Effector memory CD4-positive, alpha-beta T cell (primary cell): ENCODE results near the gene PTX4.
"Not testable (repeated sequence)": the region's sequence is repeated elsewhere in the genome, so short reads cannot be mapped to it uniquely, and the experiment has no call there.

Source experiments
- DNase-seq, 3 donors: peaks; one replicate each; pipeline ENCODE4 v3.0.0-alpha.2; 2020
- H3K27ac ChIP-seq: 2 replicates; pipeline ENCODE4 v1.7.0; 2013; ENCODE audit warnings: mild to moderate bottlenecking, low read length, moderate library complexity; ENCODE audit not compliant: insufficient read depth, poor library complexity, severe bottlenecking
- H3K27me3 ChIP-seq: replicated peaks from 2 replicates; pipeline ENCODE4 v1.7.0; 2013; ENCODE audit warnings: mild to moderate bottlenecking, low read length; ENCODE audit not compliant: insufficient read depth, control insufficient read depth, poor library complexity, severe bottlenecking
- H3K36me3 ChIP-seq: 2 replicates; pipeline ENCODE4 v1.7.0; 2013; ENCODE audit warnings: mild to moderate bottlenecking, low read length, moderate library complexity; ENCODE audit not compliant: control insufficient read depth, insufficient read depth
- H3K4me1 ChIP-seq: 2 replicates; pipeline ENCODE4 v1.7.0; 2013; ENCODE audit warnings: low read length, mild to moderate bottlenecking; ENCODE audit not compliant: control insufficient read depth, insufficient read depth, poor library complexity, severe bottlenecking
- H3K4me3 ChIP-seq: 2 replicates; pipeline ENCODE4 v1.7.0; 2013; ENCODE audit warnings: low read length, low read depth, mild to moderate bottlenecking; ENCODE audit not compliant: insufficient read depth, poor library complexity, severe bottlenecking
- H3K9me3 ChIP-seq: 2 replicates; pipeline ENCODE4 v1.7.0; 2013; ENCODE audit warnings: mild to moderate bottlenecking, low read length, moderate library complexity; ENCODE audit not compliant: control insufficient read depth

PTX4 gene

GRCh38 chr16:1445518-1446203, 43.1 kb downstream of the PTX4 start:
- no peaks in the 10 kb centered on the region for H3K4me1 ChIP-seq
- no peak overlapping the region for H3K4me3 ChIP-seq
- no peak for DNase-seq
- H3K27me3 ChIP-seq = no peaks in the 10 kb centered on the region
- H3K36me3 ChIP-seq = peaks cover 21% of the 10 kb centered on the region
- H3K27ac ChIP-seq = no peak overlapping the region
- H3K9me3 ChIP-seq = no peaks in the 10 kb centered on the region

GRCh38 chr16:1444730-1445517, 43.8 kb downstream of the PTX4 start:
- DNase-seq = no peak
- Histone ChIP-seq H3K27me3 (no peaks in the 10 kb centered on the region), H3K9me3 (no peaks in the 10 kb centered on the region), H3K36me3 (peaks cover 21% of the 10 kb centered on the region), H3K4me3 (no peak overlapping the region), H3K27ac (no peak overlapping the region), H3K4me1 (no peaks in the 10 kb centered on the region)

GRCh38 chr16:1443980-1444729, 44.6 kb downstream of the PTX4 start, which contains the start of gene CCDC154:
Gene CCDC154 (minus strand): TSS chr16:1444556. CDS start chr16:1444322, 234 bp downstream.
- H3K27ac ChIP-seq = no peak within 1 kb of the TSS
- H3K27me3 ChIP-seq = no peaks in the 10 kb centered on the region
- peaks cover 21% of the 10 kb centered on the region for H3K36me3 ChIP-seq
- DNase-seq = no peak
- H3K4me1 ChIP-seq = no peaks in the 10 kb centered on the region
- no peaks in the 10 kb centered on the region for H3K9me3 ChIP-seq
- H3K4me3 ChIP-seq = no peak within 1 kb of the TSS

GRCh38 chr16:1443403-1443973, 45.3 kb downstream of the PTX4 start:
- no peak overlapping the region for H3K27ac ChIP-seq
- no peak for DNase-seq
- no peaks in the 10 kb centered on the region for H3K27me3 ChIP-seq
- no peaks in the 10 kb centered on the region for H3K9me3 ChIP-seq
- no peak overlapping the region for H3K4me3 ChIP-seq
- H3K36me3 ChIP-seq = peaks cover 19% of the 10 kb centered on the region
- no peaks in the 10 kb centered on the region for H3K4me1 ChIP-seq

GRCh38 chr16:1442697-1443096, 46.0 kb downstream of the PTX4 start:
- Histone ChIP-seq H3K4me3 (no peak overlapping the region), H3K9me3 (no peaks in the 10 kb centered on the region), H3K4me1 (no peaks in the 10 kb centered on the region), H3K36me3 (peaks cover 12% of the 10 kb centered on the region), H3K27ac (no peak overlapping the region), H3K27me3 (no peaks in the 10 kb centered on the region)
- DNase-seq = no peak

- H3K27ac ChIP-seq = no peak overlapping the region
These were observed 47.3 kb downstream of the PTX4 start for GRCh38 chr16:1441391-1441829.

GRCh38 chr16:1439699-1440074, 49.1 kb downstream of the PTX4 start:
- not testable (repeated sequence) for H3K36me3 ChIP-seq

More at GRCh38 chr16:1441391-1441829, 47.3 kb downstream of the PTX4 start:
- H3K27me3 ChIP-seq = no peaks in the 10 kb centered on the region
- peaks cover under 1% of the 10 kb centered on the region for H3K36me3 ChIP-seq
- no peak overlapping the region for H3K4me3 ChIP-seq
- DNase-seq = no peak
- H3K9me3 ChIP-seq = no peaks in the 10 kb centered on the region
- H3K4me1 ChIP-seq = no peaks in the 10 kb centered on the region

GRCh38 chr16:1439058-1439698, 49.6 kb downstream of the PTX4 start:
- no peak for DNase-seq
- no peaks in the 10 kb centered on the region for H3K9me3 ChIP-seq
- no peak overlapping the region for H3K4me3 ChIP-seq
- H3K4me1 ChIP-seq = no peaks in the 10 kb centered on the region
- H3K27ac ChIP-seq = no peak overlapping the region
- no peaks in the 10 kb centered on the region for H3K36me3 ChIP-seq
- no peaks in the 10 kb centered on the region for H3K27me3 ChIP-seq

More at GRCh38 chr16:1439699-1440074, 49.1 kb downstream of the PTX4 start:
- H3K4me1 ChIP-seq, H3K27ac ChIP-seq, H3K27me3 ChIP-seq, DNase-seq, H3K4me3 ChIP-seq, H3K9me3 ChIP-seq: not testable (repeated sequence)

GRCh38 chr16:1438229-1439057, 50.3 kb downstream of the PTX4 start:
- DNase-seq = no peak
- Histone ChIP-seq H3K27ac (no peak overlapping the region), H3K9me3 (no peaks in the 10 kb centered on the region), H3K4me3 (no peak overlapping the region), H3K4me1 (no peaks in the 10 kb centered on the region), H3K36me3 (no peaks in the 10 kb centered on the region), H3K27me3 (no peaks in the 10 kb centered on the region)
